Measurements from ENCODE around the gene TMEM214. TPM values are rescaled to one million over a fixed set of nuclear protein-coding genes. Genes with fewer than 3 reads are reported as not detected.

TMEM214 gene
- total RNA-seq, 2 donors from 2014 or later = 59.9 to 119 TPM

GRCh38 chr2:27053776-27054175 is 21.0 kb downstream of the TMEM214 start:
- Histone ChIP-seq H3K36me3 (replicated peaks in 1 of 2; ENCODE audit: insufficient read depth in 1 of 2, low read depth in 2 of 2) (peaks cover 0 to 2% of the 10 kb centered on the region in 2 donors), H3K4me3 (no peak overlapping the region), H3K4me1 (peaks cover 22% of the 10 kb centered on the region), H3K9me3 (no peaks in the 10 kb centered on the region), H3K27ac (no peak overlapping the region), H3K27me3 (no peaks in the 10 kb centered on the region)
- WGBS, 2 donors = 87 to 88% methylated on average over 8 of the region's 8 CpGs
- no peak for ATAC-seq
- TF ChIP-seq CTCF (IDR thresholded peaks at IDR 0.05) = no peak
- TF ChIP-seq POLR2A (IDR thresholded peaks at IDR 0.05) = no peak
- DNase-seq = no peak
- intact Hi-C loops (cut with DNase I) = no loop called here

- DNase-seq (no peak), ATAC-seq (no peak)
- no peak overlapping the region for H3K4me3 ChIP-seq
- no peaks in the 10 kb centered on the region for H3K27me3 ChIP-seq
- no peak overlapping the region for H3K27ac ChIP-seq
- intact Hi-C loops (cut with DNase I) = no loop called here
- H3K36me3 ChIP-seq (replicated peaks in 1 of 2; ENCODE audit: insufficient read depth in 1 of 2, low read depth in 2 of 2) = peaks cover 0 to 2% of the 10 kb centered on the region in 2 donors
- H3K9me3 ChIP-seq = no peaks in the 10 kb centered on the region
- peaks cover 25% of the 10 kb centered on the region for H3K4me1 ChIP-seq
- 92 to 96% methylated on average over 11 of the region's 11 CpGs for WGBS, 2 donors
- TF ChIP-seq CTCF (IDR thresholded peaks at IDR 0.05) = no peak
- no peak for TF ChIP-seq POLR2A (IDR thresholded peaks at IDR 0.05)
These were observed 22.0 kb downstream of the TMEM214 start for GRCh38 chr2:27054721-27055120.

- Histone ChIP-seq H3K27me3 (no peaks in the 10 kb centered on the region), H3K27ac (no peak overlapping the region), H3K9me3 (no peaks in the 10 kb centered on the region), H3K4me3 (no peak overlapping the region), H3K4me1 (peaks cover 21% of the 10 kb centered on the region), H3K36me3 (replicated peaks in 1 of 2; ENCODE audit: insufficient read depth in 1 of 2, low read depth in 2 of 2) (peaks cover 0 to 2% of the 10 kb centered on the region in 2 donors)
- no peak for ATAC-seq
- no peak for TF ChIP-seq CTCF (IDR thresholded peaks at IDR 0.05)
- intact Hi-C loops (cut with DNase I) = no loop called here
- DNase-seq = no peak
- WGBS, 2 donors = 88 to 93% methylated on average over 6 of the region's 6 CpGs
These were observed 24.4 kb downstream of the TMEM214 start for GRCh38 chr2:27057184-27057583.

GRCh38 chr2:27058210-27058609 is 25.4 kb downstream of the TMEM214 start:
- H3K36me3 ChIP-seq (replicated peaks in 1 of 2; ENCODE audit: insufficient read depth in 1 of 2, low read depth in 2 of 2) = peaks cover 0 to 2% of the 10 kb centered on the region in 2 donors
- no peak for TF ChIP-seq CTCF (IDR thresholded peaks at IDR 0.05)
- TF ChIP-seq POLR2A (IDR thresholded peaks at IDR 0.05) = no peak
- DNase-seq = no peak
- intact Hi-C loops (cut with DNase I) = no loop called here
- 88 to 96% methylated on average over 10 of the region's 10 CpGs for WGBS, 2 donors
- H3K27me3 ChIP-seq = no peaks in the 10 kb centered on the region
- no peak for ATAC-seq
- H3K9me3 ChIP-seq = no peaks in the 10 kb centered on the region
- no peak overlapping the region for H3K27ac ChIP-seq
- H3K4me1 ChIP-seq = peaks cover 15% of the 10 kb centered on the region
- H3K4me3 ChIP-seq = no peak overlapping the region

- peak overlapping the region in 3 of 4 donors; percentile 31 to 50 (median 42) for H3K27ac ChIP-seq
- DNase-seq (peak in 3 of 4 donors; percentile 35 to 52 (median 42)), ATAC-seq (peak; percentile 54)
- no peaks in the 10 kb centered on the region for H3K9me3 ChIP-seq
- TF ChIP-seq CTCF (IDR thresholded peaks at IDR 0.05) (no peak), POLR2A (IDR thresholded peaks at IDR 0.05) (no peak)
- WGBS, 2 donors = 28 to 38% methylated on average over 4 to 15 of the region's 15 CpGs
- intact Hi-C loops (cut with DNase I) = no loop called here
- peaks cover 15% of the 10 kb centered on the region for H3K4me1 ChIP-seq
- H3K27me3 ChIP-seq = no peaks in the 10 kb centered on the region
- no peak overlapping the region for H3K4me3 ChIP-seq
- H3K36me3 ChIP-seq (replicated peaks in 1 of 2; ENCODE audit: insufficient read depth in 1 of 2, low read depth in 2 of 2) = peaks cover 0 to 2% of the 10 kb centered on the region in 2 donors
These were observed 26.5 kb downstream of the TMEM214 start for GRCh38 chr2:27059141-27059820.
